GM12878 (cell line): ENCODE results near the gene PPP1R12B. TPM values are rescaled to one million over a fixed set of nuclear protein-coding genes. Genes with fewer than 3 reads are reported as not detected.
"Not testable (repeated sequence)": the region's sequence is repeated elsewhere in the genome, so short reads cannot be mapped to it uniquely, and the experiment has no call there.

Experiments used
- ATAC-seq: fragments of 200-7000 bp; cut with Tn5 transposase; 3 replicates; pipeline ENCODE4 v1.9.1; 2020; ENCODE audit warnings: mild to moderate bottlenecking, moderate library complexity
- BruUV-seq: library from RNA; stranded (reverse); fragments of 400-500 nt; replicated peaks from 2 replicates; lab custom pipeline; 2021; lab: Mats Ljungman, UMichigan
- CTCF ChIA-PET: fragments of 300-600 bp; sonication (Branson Sonifier 250); formaldehyde crosslinking; extraction: SDS; loops from one replicate; lab custom pipeline; 2021; ENCODE audit warnings: inconsistent platforms; lab: Yijun Ruan, JAX
- POLR2A ChIA-PET: fragments of 350-600 bp; formaldehyde crosslinking; extraction: SDS; loops from one replicate; lab custom pipeline; 2021; ENCODE audit warnings: inconsistent platforms; lab: Charles Lee
- RAD21 ChIA-PET: fragments of 300-600 bp; sonication (Branson Sonifier 250); formaldehyde crosslinking; loops from one replicate; lab custom pipeline; 2023; ENCODE audit warnings: antibody characterized with exemption; ENCODE audit not compliant: unreplicated experiment; lab: Charles Lee
- SMC1A ChIA-PET: fragments of 300-600 bp; sonication (Branson Sonifier 250); formaldehyde crosslinking; loops from one replicate; lab custom pipeline; 2023; ENCODE audit not compliant: unreplicated experiment, uncharacterized antibody; lab: Charles Lee
- DNase-seq: peaks from one replicate; pipeline ENCODE4 v3.0.0-alpha.2; 2011; ENCODE audit warnings: low read depth, low spot score
- FAIRE-seq: peaks from 3 replicates; lab custom pipeline; 2011; peaks lifted over from hg19 to GRCh38; lab: Jason Lieb, UNC
- H2AFZ ChIP-seq: 2 replicates; pipeline ENCODE4 v1.6.0; 2011; ENCODE audit warnings: low read depth, low read length, control low read depth; ENCODE audit not compliant: control insufficient read depth
- H3K27ac ChIP-seq: 2 replicates; pipeline ENCODE4 v1.5.1; 2011; ENCODE audit warnings: control low read depth; ENCODE audit not compliant: control insufficient read depth, insufficient read depth
- H3K27me3 ChIP-seq, 2 experiments: replicated peaks in 1 of 2; 2 replicates each; pipeline versions ENCODE4 v1.6.0 to v1.6.1; 2011; ENCODE audit warnings: low read length in 1 of 2; ENCODE audit not compliant: control insufficient read depth in 2 of 2, insufficient read depth in 2 of 2
- H3K36me3 ChIP-seq, 2 experiments: 2 replicates each; pipeline ENCODE4 v1.5.1; 2011; ENCODE audit warnings: low read length in 1 of 2; ENCODE audit not compliant: control insufficient read depth in 2 of 2, insufficient read depth in 2 of 2
- H3K4me1 ChIP-seq: 2 replicates; pipeline ENCODE4 v1.6.1; 2011; ENCODE audit warnings: mild to moderate bottlenecking, low read length, moderate library complexity, mixed read lengths; ENCODE audit not compliant: control insufficient read depth, insufficient read depth
- H3K4me2 ChIP-seq: 2 replicates; pipeline ENCODE4 v1.6.0; 2011; ENCODE audit warnings: control low read depth; ENCODE audit not compliant: control insufficient read depth, insufficient read depth
- H3K4me3 ChIP-seq: fragments of 200-600 bp; sonication (generic); 2 replicates; pipeline ENCODE4 v1.5.1; 2016
- H3K79me2 ChIP-seq: 2 replicates; pipeline ENCODE4 v1.6.0; 2011; ENCODE audit warnings: low read length; ENCODE audit not compliant: control insufficient read depth, insufficient read depth
- H3K9ac ChIP-seq: 2 replicates; pipeline ENCODE4 v1.8.0; 2011; ENCODE audit warnings: low read length, control low read depth, mixed read lengths; ENCODE audit not compliant: control insufficient read depth, insufficient read depth
- H3K9me3 ChIP-seq: replicated peaks from 3 replicates; pipeline ENCODE4 v1.5.1; 2011; ENCODE audit warnings: mild to moderate bottlenecking, low read length; ENCODE audit not compliant: control insufficient read depth, insufficient read depth
- H4K20me1 ChIP-seq: 2 replicates; pipeline ENCODE4 v1.6.0; 2011; ENCODE audit not compliant: control insufficient read depth, insufficient read depth
- KDM1A ChIP-seq: fragments of 200-600 bp; sonication (generic); IDR thresholded peaks from 2 replicates; pipeline ENCODE4 v1.6.1; 2016; ENCODE audit warnings: borderline replicate concordance
- REST ChIP-seq: IDR thresholded peaks from 2 replicates; pipeline ENCODE4 v1.6.1; 2012; ENCODE audit warnings: mild to moderate bottlenecking, low read depth, low read length
- WGBS: methylation state at CpG from one replicate; pipeline ENCODE4 v1.1.6; 2016; ENCODE audit warnings: low lambda C conversion rate; ENCODE audit not compliant: insufficient replicate concordance, insufficient coverage; ENCODE audit errors: missing lambda C conversion rate; 5-methylcytosine and 5-hydroxymethylcytosine counted together
- in situ Hi-C: fragments of 300-500 bp; cut with MboI; formaldehyde crosslinking; loops from 9 replicates; pipeline ENCODE4 v1.14.3; 2018; ENCODE audit warnings: mixed read lengths
- intact Hi-C: fragments of 100-400 bp; cut with micrococcal nuclease; formaldehyde crosslinking; loops from one replicate; pipeline ENCODE4 v1.14.2; 2022; ENCODE audit not compliant: unreplicated experiment
- polyA plus RNA-seq, 11 experiments: library from polyadenylated mRNA; depleted of rRNA in 4 of 11; unstranded in 6 of 11; stranded (reverse) in 5 of 11; fragments of >200 nt; fragmentation: Nextera tagmentation in 4 of 11; fragmentation: Illumina TruSeq in 1 of 11; extraction: Ambion mirVana in 4 of 11; extraction: Trizol in 1 of 11; gene quantifications; 1 replicate in 1 of 11; 2 replicates in 10 of 11; pipeline versions ENCODE4 v1.2.1 to v1.2.3, GENCODE V29; 2011 to 2016; ENCODE audit warnings: inconsistent platforms in 2 of 11, missing spikeins in 2 of 11, low read depth in 1 of 11
- total RNA-seq, 4 experiments: library from RNA; depleted of rRNA in 3 of 4; stranded (reverse); fragments of >200 nt in 3 of 4; fragmentation: Illumina TruSeq in 1 of 4; extraction: Trizol in 1 of 4; gene quantifications; 2 replicates each; pipeline versions ENCODE4 v1.2.1 to v1.2.3, GENCODE V29; 2013 to 2021

PPP1R12B gene
- total and polyA plus RNA-seq, 10 of the 15 experiments (the other 5 are each of a cell fraction or from before 2014, with no cell fraction given) = 0.29 to 9.4 (median 4.7) TPM

DNA sequence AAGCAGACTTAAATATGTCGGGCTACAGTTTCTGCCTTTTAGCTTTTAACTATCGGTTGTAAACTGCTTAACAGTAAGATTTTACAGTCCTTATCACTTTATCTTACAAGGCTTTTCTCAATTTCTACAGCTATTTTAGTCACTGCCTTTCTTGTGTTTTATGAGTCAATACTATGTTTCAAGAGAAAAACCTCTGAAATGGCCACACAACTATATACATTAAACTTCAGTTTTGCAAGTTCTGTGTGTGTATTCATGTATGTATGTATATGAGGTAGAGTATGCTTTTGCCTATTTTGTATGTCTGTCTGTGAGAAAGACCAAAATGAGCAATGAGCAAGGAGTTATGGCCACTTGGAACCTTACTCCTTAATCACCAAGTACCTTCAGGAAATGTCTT is 191.9 kb downstream of the PPP1R12B start (continued):
- TF ChIP-seq REST (no peak), KDM1A (no peak)

DNA sequence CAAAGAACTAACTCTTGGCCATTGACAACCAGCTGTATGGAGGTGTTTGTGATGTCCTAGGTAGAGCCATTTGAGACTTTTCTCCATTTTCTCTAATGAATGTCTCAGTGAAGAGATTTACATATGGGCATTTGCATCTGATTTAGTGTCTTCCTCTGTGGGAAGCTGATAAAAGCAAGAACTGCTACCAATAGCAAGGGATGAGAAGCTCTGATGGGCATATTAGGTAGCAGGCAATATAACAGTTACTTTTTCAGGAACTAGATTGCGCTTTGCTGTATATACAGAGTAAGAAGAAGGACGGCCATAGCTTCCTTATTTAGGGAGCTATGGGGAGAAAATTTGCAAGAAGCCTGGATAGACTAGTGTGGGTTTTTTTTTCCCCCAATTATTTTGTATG is 192.4 kb downstream of the PPP1R12B start:
- POLR2A ChIA-PET, H3K4me2 ChIP-seq, intact Hi-C loops: not testable (repeated sequence)

GRCh38 chr1:202542415-202542814 is 193.9 kb downstream of the PPP1R12B start:
- FAIRE-seq = not testable (repeated sequence)

More for the DNA sequence above, 192.4 kb downstream of the PPP1R12B start:
- CTCF ChIA-PET = interaction anchor here (0.8 kb wide), 1 partner anchor 15 kb away, joined by 3 read pairs; no protein-coding TSS in a partner anchor
- BruUV-seq, RAD21 ChIA-PET, FAIRE-seq, H3K9ac ChIP-seq, H2AFZ ChIP-seq, ATAC-seq, H3K36me3 ChIP-seq, H3K4me1 ChIP-seq, in situ Hi-C loops, H3K9me3 ChIP-seq, DNase-seq, H4K20me1 ChIP-seq, H3K27ac ChIP-seq, SMC1A ChIA-PET, H3K79me2 ChIP-seq, H3K27me3 ChIP-seq, H3K4me3 ChIP-seq: not testable (repeated sequence)
- WGBS = 92% methylated on average over 2 of the region's 2 CpGs

GRCh38 chr1:202543537-202543936 is 195.0 kb downstream of the PPP1R12B start:
- SMC1A ChIA-PET = interaction anchor here (1.7 kb wide), 1 partner anchor 18 kb away, joined by 5 read pairs; no protein-coding TSS in a partner anchor
- in situ Hi-C loops, FAIRE-seq, H3K4me2 ChIP-seq, DNase-seq, intact Hi-C loops, H3K27me3 ChIP-seq, ATAC-seq, H3K36me3 ChIP-seq, H3K4me1 ChIP-seq, H4K20me1 ChIP-seq, H3K79me2 ChIP-seq, RAD21 ChIA-PET, H3K27ac ChIP-seq, H3K4me3 ChIP-seq, H3K9me3 ChIP-seq, H2AFZ ChIP-seq, H3K9ac ChIP-seq, BruUV-seq: not testable (repeated sequence)
- 97% methylated on average over 11 of the region's 11 CpGs for WGBS
- CTCF ChIA-PET = interaction anchor here (1.1 to 2.5 kb wide), 2 partner anchors 19 to 57 kb away, joined by 3 to 8 read pairs; no protein-coding TSS in a partner anchor
- POLR2A ChIA-PET = interaction anchor here (0.7 kb wide), 1 partner anchor 17 kb away, joined by 3 read pairs; no protein-coding TSS in a partner anchor

More at GRCh38 chr1:202542415-202542814, 193.9 kb downstream of the PPP1R12B start:
- H3K79me2 ChIP-seq, RAD21 ChIA-PET, H3K27me3 ChIP-seq, H3K4me2 ChIP-seq, POLR2A ChIA-PET, H4K20me1 ChIP-seq, BruUV-seq, intact Hi-C loops, H3K9me3 ChIP-seq, H3K27ac ChIP-seq, H3K36me3 ChIP-seq, H3K9ac ChIP-seq, H3K4me3 ChIP-seq, H2AFZ ChIP-seq, H3K4me1 ChIP-seq, in situ Hi-C loops, ATAC-seq, DNase-seq: not testable (repeated sequence)
- ChIA-PET CTCF (interaction anchor here (2.5 kb wide), 1 partner anchor 20 kb away, joined by 8 read pairs; no protein-coding TSS in a partner anchor), SMC1A (interaction anchor here (1.1 kb wide), 1 partner anchor 21 kb away, joined by 3 read pairs; no protein-coding TSS in a partner anchor)
